Ovary (tissue), 3 donors: ENCODE results near the gene GCC1.

Source experiments
- EP300 ChIP-seq: sonication (generic); formaldehyde crosslinking; IDR thresholded peaks from one replicate; pipeline ENCODE4 v1.6.1; 2017; ENCODE audit warnings: antibody characterized with exemption
- TF ChIP-seq, protein P1 (sequence below), 3 donors: fragments of 450-650 bp in 2 of 3; fragments of 200-600 bp in 1 of 3; IDR thresholded peaks; one replicate each; pipeline versions ENCODE4 v1.5.1 to v1.8.0; 2016 to 2022; ENCODE audit warnings: antibody characterized with exemption in 3 of 3, mild to moderate bottlenecking in 1 of 3
- donor health status: DM: no; HTN: no; CAD: no.

DNA sequence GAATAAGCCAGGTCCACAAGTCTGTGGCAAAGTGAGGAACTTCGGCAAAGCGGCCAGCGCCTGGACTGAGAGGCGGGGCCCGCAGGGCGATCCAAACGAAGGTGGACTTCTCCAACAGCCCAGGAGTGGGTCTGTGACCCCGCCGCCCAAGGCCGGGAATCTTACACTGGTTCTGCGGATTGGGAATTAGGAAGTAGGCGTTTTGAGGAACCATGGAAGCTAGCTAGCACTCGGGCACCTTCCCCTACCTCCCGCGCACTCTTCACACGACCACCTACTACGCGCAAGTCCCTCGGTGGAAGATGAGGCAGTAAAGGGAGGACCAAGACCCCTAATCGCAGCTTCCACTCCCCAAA, 2.2 kb upstream of the GCC1 start:
- TF ChIP-seq, protein P1, sequence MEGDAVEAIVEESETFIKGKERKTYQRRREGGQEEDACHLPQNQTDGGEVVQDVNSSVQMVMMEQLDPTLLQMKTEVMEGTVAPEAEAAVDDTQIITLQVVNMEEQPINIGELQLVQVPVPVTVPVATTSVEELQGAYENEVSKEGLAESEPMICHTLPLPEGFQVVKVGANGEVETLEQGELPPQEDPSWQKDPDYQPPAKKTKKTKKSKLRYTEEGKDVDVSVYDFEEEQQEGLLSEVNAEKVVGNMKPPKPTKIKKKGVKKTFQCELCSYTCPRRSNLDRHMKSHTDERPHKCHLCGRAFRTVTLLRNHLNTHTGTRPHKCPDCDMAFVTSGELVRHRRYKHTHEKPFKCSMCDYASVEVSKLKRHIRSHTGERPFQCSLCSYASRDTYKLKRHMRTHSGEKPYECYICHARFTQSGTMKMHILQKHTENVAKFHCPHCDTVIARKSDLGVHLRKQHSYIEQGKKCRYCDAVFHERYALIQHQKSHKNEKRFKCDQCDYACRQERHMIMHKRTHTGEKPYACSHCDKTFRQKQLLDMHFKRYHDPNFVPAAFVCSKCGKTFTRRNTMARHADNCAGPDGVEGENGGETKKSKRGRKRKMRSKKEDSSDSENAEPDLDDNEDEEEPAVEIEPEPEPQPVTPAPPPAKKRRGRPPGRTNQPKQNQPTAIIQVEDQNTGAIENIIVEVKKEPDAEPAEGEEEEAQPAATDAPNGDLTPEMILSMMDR (IDR thresholded peaks at IDR 0.05): no peak
- no peak for TF ChIP-seq EP300
